PC-9 (cell line): ENCODE results near the gene E4F1. TPM values are rescaled to one million over a fixed set of nuclear protein-coding genes. Genes with fewer than 3 reads are reported as not detected.

ENCODE experiments used
- BruUV-seq: library from RNA; stranded (reverse); fragments of 400-500 nt; replicated peaks from 2 replicates; lab custom pipeline; 2021; lab: Mats Ljungman, UMichigan
- CTCF ChIA-PET: fragments of 300-600 bp; sonication (Branson Sonifier 250); formaldehyde crosslinking; loops from one replicate; lab custom pipeline; 2022; ENCODE audit warnings: antibody characterized with exemption; lab: Charles Lee
- POLR2A ChIA-PET: fragments of 300-600 bp; sonication (Branson Sonifier 250); formaldehyde crosslinking; loops from one replicate; lab custom pipeline; 2022; ENCODE audit warnings: antibody characterized with exemption; ENCODE audit not compliant: unreplicated experiment; lab: Charles Lee
- DNase-seq, 2 experiments: peaks; one replicate each; pipeline versions ENCODE4 v3.0.0 to v3.0.0-alpha.2; 2015 to 2022; ENCODE audit warnings: mixed read lengths in 1 of 2
- H2AFZ ChIP-seq: fragments of 200-600 bp; sonication (generic); 2 replicates; pipeline ENCODE4 v1.8.1; 2017; ENCODE audit warnings: antibody characterized with exemption
- H3F3A ChIP-seq: fragments of 200-600 bp; sonication (generic); 2 replicates; pipeline ENCODE4 v1.8.1; 2017; ENCODE audit warnings: antibody characterized with exemption, mild to moderate bottlenecking, low read depth; ENCODE audit not compliant: insufficient read depth
- H3K27ac ChIP-seq: fragments of 200-600 bp; sonication (generic); 2 replicates; pipeline ENCODE4 v1.6.1; 2016; ENCODE audit warnings: mixed run types
- H3K27me3 ChIP-seq: fragments of 200-600 bp; sonication (generic); 2 replicates; pipeline ENCODE4 v1.6.1; 2016; ENCODE audit warnings: low read depth, mixed run types; ENCODE audit not compliant: insufficient read depth
- H3K36me3 ChIP-seq: fragments of 200-600 bp; sonication (generic); 2 replicates; pipeline ENCODE4 v1.6.1; 2016; ENCODE audit warnings: low read depth, mixed run types
- H3K4me1 ChIP-seq: fragments of 200-600 bp; sonication (generic); replicated peaks from 2 replicates; pipeline ENCODE4 v1.6.1; 2016; ENCODE audit warnings: mixed run types; ENCODE audit not compliant: insufficient read depth
- H3K4me2 ChIP-seq: fragments of 200-600 bp; sonication (generic); 2 replicates; pipeline ENCODE4 v1.6.1; 2017; ENCODE audit warnings: mixed run types
- H3K4me3 ChIP-seq: fragments of 200-600 bp; sonication (generic); 2 replicates; pipeline ENCODE4 v1.6.1; 2016; ENCODE audit warnings: mixed run types
- H3K79me2 ChIP-seq: fragments of 200-600 bp; sonication (generic); 2 replicates; pipeline ENCODE4 v1.6.1; 2017; ENCODE audit warnings: low read depth, mixed run types
- H3K9me2 ChIP-seq: fragments of 200-600 bp; sonication (generic); 2 replicates; pipeline ENCODE4 v1.8.1; 2017; ENCODE audit warnings: mild to moderate bottlenecking; ENCODE audit not compliant: insufficient read depth
- H3K9me3 ChIP-seq: fragments of 200-600 bp; sonication (generic); 2 replicates; pipeline ENCODE4 v1.8.1; 2016; ENCODE audit warnings: low read depth; ENCODE audit not compliant: insufficient read depth
- H4K20me1 ChIP-seq: fragments of 200-600 bp; sonication (generic); 2 replicates; pipeline ENCODE4 v1.8.1; 2017; ENCODE audit not compliant: insufficient read depth
- EZH2 ChIP-seq: fragments of 200-600 bp; sonication (generic); IDR thresholded peaks from 2 replicates; pipeline ENCODE4 v1.8.0; 2017; ENCODE audit warnings: antibody characterized with exemption, low read depth
- intact Hi-C: fragments of 100-400 bp; cut with micrococcal nuclease; formaldehyde crosslinking; loops from one replicate; pipeline ENCODE4 v1.10.0; 2022; ENCODE audit not compliant: unreplicated experiment
- total RNA-seq: library from RNA; stranded (reverse); gene quantifications from 2 replicates; pipeline ENCODE4 v1.2.3, GENCODE V29; 2021
- TF ChIP-seq, protein P1 (sequence below): fragments of 200-600 bp; sonication (generic); conservative IDR thresholded peaks from 2 replicates; pipeline ENCODE4 v1.6.1; 2017; ENCODE audit warnings: mixed run types, antibody characterized with exemption, mild to moderate bottlenecking, moderate library complexity

E4F1 gene
- total RNA-seq, 1 experiment from 2014 or later: 38.8 TPM

- peak within 1 kb of the TSS; percentile 85 for H3K4me3 ChIP-seq
- peaks cover 19% of the 10 kb centered on the region; the same call in 1 of the 2 replicates for H4K20me1 ChIP-seq
- H3K36me3 ChIP-seq: no peaks in the 10 kb centered on the region
- H3K79me2 ChIP-seq: peaks cover 25% of the 10 kb centered on the region
- H3K9me3 ChIP-seq: no peaks in the 10 kb centered on the region
- BruUV-seq: no TSS peak
- H2AFZ ChIP-seq: peak within 1 kb of the TSS; percentile 87
- H3K9me2 ChIP-seq: no peaks in the 10 kb centered on the region
- TF ChIP-seq, protein P1, sequence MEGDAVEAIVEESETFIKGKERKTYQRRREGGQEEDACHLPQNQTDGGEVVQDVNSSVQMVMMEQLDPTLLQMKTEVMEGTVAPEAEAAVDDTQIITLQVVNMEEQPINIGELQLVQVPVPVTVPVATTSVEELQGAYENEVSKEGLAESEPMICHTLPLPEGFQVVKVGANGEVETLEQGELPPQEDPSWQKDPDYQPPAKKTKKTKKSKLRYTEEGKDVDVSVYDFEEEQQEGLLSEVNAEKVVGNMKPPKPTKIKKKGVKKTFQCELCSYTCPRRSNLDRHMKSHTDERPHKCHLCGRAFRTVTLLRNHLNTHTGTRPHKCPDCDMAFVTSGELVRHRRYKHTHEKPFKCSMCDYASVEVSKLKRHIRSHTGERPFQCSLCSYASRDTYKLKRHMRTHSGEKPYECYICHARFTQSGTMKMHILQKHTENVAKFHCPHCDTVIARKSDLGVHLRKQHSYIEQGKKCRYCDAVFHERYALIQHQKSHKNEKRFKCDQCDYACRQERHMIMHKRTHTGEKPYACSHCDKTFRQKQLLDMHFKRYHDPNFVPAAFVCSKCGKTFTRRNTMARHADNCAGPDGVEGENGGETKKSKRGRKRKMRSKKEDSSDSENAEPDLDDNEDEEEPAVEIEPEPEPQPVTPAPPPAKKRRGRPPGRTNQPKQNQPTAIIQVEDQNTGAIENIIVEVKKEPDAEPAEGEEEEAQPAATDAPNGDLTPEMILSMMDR: no peak
- no peak for TF ChIP-seq EZH2
- H3K27me3 ChIP-seq: no peaks in the 10 kb centered on the region
- DNase-seq: no peak
- H3F3A ChIP-seq: peaks cover 53% of the 10 kb centered on the region
- H3K4me2 ChIP-seq: peak within 1 kb of the TSS; percentile 99
- intact Hi-C loops: loop anchor here (1.0 to 5.0 kb wide), 2 partner anchors 38 to 59 kb away; partner anchors contain the start of genes ECI1 and TRAF7
- H3K4me1 ChIP-seq: peaks cover 28% of the 10 kb centered on the region
- ChIA-PET CTCF (interaction anchor here (1.0 kb wide), 1 partner anchor 20 kb away, joined by 4 read pairs; no protein-coding TSS in a partner anchor), POLR2A (interaction anchor here (0.6 to 1.9 kb wide), 4 partner anchors 60 to 318 kb away, joined by 3 to 16 read pairs (median 7); partner anchors contain the start of genes TBC1D24 and TRAF7)
- peak within 1 kb of the TSS; percentile 92 for H3K27ac ChIP-seq
Measured at GRCh38 chr16:2214719-2214968, 8.7 kb upstream of the E4F1 start, which contains the start of gene PGP. PGP (minus strand) TSS chr16:2214840; CDS start chr16:2214777, 63 bp downstream.

DNA sequence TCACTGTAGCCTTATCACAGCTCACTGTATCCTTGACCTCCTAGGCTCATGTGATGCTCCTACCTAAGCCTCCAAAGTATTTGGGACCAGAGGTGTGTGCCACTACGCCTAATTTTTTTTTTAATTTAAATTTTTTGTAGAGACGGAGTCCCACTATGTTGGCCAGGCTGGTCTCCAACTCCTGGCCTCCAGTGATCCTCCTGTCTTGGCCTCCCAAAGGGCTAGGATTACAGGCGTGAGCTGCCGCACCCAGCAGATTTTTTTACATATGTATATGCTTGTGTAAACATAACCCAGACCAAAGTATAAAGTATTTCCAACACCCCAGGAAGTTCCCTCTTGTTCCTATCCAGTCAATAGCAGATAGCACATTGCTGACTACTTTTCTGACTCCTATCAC lies 7.1 kb upstream of the E4F1 start:
- intact Hi-C loops: no loop called here
- Histone ChIP-seq H3K27me3 (no peaks in the 10 kb centered on the region), H3K36me3 (no peaks in the 10 kb centered on the region), H4K20me1 (peaks cover 19% of the 10 kb centered on the region; the same call in 1 of the 2 replicates), H3K9me3 (no peaks in the 10 kb centered on the region), H3K9me2 (no peaks in the 10 kb centered on the region), H3K27ac (peak overlapping the region; percentile 92), H2AFZ (no peak overlapping the region), H3K4me3 (peak overlapping the region; percentile 77), H3K4me2 (peak overlapping the region; percentile 81), H3F3A (peaks cover 38% of the 10 kb centered on the region), H3K4me1 (peaks cover 28% of the 10 kb centered on the region), H3K79me2 (peaks cover 25% of the 10 kb centered on the region)
- CTCF ChIA-PET: no interaction called here
- TF ChIP-seq, protein P1: no peak
- no peak for TF ChIP-seq EZH2
- no peak for DNase-seq
- POLR2A ChIA-PET: interaction anchor here (0.7 kb wide), 1 partner anchor 72 kb away, joined by 5 read pairs; no protein-coding TSS in a partner anchor
- no TSS peak for BruUV-seq

DNA sequence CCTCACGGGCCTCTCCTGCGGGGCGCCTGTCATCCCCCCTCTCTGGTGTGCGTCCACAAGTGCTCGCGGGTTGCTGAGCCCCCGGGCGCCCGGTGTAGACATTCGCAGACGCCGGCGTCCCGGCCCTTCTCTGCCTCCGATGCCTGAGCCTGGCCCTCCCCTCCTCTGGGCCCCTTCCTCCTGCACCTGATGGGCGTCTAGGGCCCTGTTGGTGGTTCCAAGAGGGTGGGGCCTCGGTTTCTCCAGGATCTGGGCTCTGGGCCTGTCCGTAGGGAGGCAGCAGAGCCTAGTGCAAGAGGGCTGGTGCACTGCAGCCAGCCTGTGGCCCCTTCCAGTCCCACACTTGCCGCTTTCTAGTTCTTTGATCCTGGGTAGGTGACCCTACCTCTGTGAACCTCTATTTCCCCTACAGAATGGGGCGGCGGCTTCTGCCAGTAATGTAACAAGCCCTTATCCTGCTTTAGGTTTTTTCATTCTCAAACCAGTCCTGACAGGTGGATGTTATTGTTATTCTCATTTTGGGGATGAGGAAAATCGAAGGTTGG lies 623 bp downstream of the E4F1 start:
- Histone ChIP-seq H3K4me2 (peak overlapping the region; percentile 70), H4K20me1 (peaks cover 34% of the 10 kb centered on the region), H3K27ac (peak overlapping the region; percentile 24), H2AFZ (peak overlapping the region; percentile 83), H3K36me3 (peaks cover 4% of the 10 kb centered on the region; the same call in 1 of the 2 replicates), H3K4me1 (peaks cover 20% of the 10 kb centered on the region), H3K9me2 (no peaks in the 10 kb centered on the region), H3K4me3 (peak overlapping the region; percentile 83), H3K79me2 (peaks cover 51% of the 10 kb centered on the region), H3F3A (peaks cover 18% of the 10 kb centered on the region), H3K9me3 (no peaks in the 10 kb centered on the region), H3K27me3 (no peaks in the 10 kb centered on the region)
- CTCF ChIA-PET: no interaction called here
- peak in 1 of 2 experiments; percentile 71 for DNase-seq
- no peak for TF ChIP-seq EZH2
- TF ChIP-seq, protein P1: no peak
- TSS peak; percentile 56 for BruUV-seq
- intact Hi-C loops: loop anchor here (1.0 to 10.0 kb wide), 5 partner anchors 9 to 681 kb away; partner anchors contain the start of genes ECI1 and RNPS1
- POLR2A ChIA-PET: interaction anchor here (0.7 to 1.0 kb wide), 2 partner anchors 35 to 69 kb away, joined by 5 to 8 read pairs; partner anchors contain the start of gene TRAF7
